Astrocyte of the spinal cord (primary cell): Measurements from ENCODE around the gene RFTN1.
A peak's percentile ranks its signal among the peaks of the same experiment; 100 is the strongest.

Experiments used
- DNase-seq: peaks from one replicate; pipeline ENCODE4 v3.0.0; 2011; ENCODE audit warnings: low read depth, low spot score
- H3K4me3 ChIP-seq: 2 replicates; pipeline ENCODE4 v1.5.1; 2011; ENCODE audit warnings: low read depth, mild to moderate bottlenecking, low read length, moderate library complexity
- in situ Hi-C: cut with HindIII; loops from 2 replicates; pipeline ENCODE4 v1.10.0; 2017; ENCODE audit warnings: low sequenced_read_pairs
- TF ChIP-seq, protein P1 (sequence below): IDR thresholded peaks from 2 replicates; pipeline ENCODE4 v1.5.1; 2012; ENCODE audit warnings: low read depth, mild to moderate bottlenecking, low read length, inconsistent platforms

RFTN1 gene

GRCh38 chr3:16335333-16335732 is 178.2 kb downstream of the RFTN1 start:
- H3K4me3 ChIP-seq, result no peak overlapping the region
- DNase-seq, result no peak
- in situ Hi-C loops, result no loop called here
- TF ChIP-seq, protein P1, sequence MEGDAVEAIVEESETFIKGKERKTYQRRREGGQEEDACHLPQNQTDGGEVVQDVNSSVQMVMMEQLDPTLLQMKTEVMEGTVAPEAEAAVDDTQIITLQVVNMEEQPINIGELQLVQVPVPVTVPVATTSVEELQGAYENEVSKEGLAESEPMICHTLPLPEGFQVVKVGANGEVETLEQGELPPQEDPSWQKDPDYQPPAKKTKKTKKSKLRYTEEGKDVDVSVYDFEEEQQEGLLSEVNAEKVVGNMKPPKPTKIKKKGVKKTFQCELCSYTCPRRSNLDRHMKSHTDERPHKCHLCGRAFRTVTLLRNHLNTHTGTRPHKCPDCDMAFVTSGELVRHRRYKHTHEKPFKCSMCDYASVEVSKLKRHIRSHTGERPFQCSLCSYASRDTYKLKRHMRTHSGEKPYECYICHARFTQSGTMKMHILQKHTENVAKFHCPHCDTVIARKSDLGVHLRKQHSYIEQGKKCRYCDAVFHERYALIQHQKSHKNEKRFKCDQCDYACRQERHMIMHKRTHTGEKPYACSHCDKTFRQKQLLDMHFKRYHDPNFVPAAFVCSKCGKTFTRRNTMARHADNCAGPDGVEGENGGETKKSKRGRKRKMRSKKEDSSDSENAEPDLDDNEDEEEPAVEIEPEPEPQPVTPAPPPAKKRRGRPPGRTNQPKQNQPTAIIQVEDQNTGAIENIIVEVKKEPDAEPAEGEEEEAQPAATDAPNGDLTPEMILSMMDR, result no peak

DNA sequence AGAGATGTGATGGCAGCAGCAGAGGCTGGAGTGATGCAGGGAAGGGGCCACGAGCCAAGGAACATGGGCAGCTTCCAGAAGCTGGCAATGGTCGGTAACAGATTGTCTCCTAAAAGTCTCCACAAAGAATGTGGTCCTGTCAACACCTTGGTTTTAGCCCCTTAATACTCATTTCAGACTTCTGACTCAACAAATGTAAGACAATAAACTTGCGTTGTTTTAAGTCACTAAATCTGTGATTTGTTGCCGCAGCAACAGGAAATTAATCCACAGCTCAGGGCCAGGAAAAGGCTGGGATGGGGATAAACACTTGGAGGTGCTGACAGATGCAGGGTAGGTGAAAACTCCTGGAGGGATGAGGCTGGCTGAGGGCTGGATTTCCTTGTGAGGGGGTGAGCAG is 178.6 kb downstream of the RFTN1 start:
- no peak overlapping the region for H3K4me3 ChIP-seq
- TF ChIP-seq, protein P1, result no peak
- peak; percentile 18 for DNase-seq
- in situ Hi-C loops, result no loop called here

DNA sequence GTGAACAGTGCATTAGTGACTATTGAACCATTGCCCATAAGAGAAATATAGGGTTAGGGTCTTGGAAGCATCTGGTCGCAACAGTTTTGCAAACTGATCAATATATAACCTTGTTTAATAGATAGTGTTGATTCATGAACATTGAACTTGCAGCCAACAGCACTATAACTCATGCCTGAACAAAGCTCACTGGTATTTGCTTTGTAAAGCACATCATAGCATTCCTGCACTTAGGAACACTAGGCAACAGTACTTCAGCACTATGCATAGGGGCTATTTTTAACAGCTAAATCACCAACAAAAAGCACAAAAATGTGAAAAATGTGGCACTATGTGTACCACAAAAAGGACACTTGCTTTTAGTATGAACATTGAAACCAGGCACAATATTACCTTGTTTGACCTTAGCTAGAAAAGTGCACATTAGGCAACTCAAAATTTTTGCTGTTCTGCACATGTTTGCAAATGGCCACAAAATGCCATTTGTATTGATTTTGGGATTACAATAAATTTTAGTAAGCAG is 180.5 kb downstream of the RFTN1 start:
- in situ Hi-C loops, result no loop called here
- TF ChIP-seq, protein P1, result no peak
- peak; percentile 59 for DNase-seq
- no peak overlapping the region for H3K4me3 ChIP-seq

DNA sequence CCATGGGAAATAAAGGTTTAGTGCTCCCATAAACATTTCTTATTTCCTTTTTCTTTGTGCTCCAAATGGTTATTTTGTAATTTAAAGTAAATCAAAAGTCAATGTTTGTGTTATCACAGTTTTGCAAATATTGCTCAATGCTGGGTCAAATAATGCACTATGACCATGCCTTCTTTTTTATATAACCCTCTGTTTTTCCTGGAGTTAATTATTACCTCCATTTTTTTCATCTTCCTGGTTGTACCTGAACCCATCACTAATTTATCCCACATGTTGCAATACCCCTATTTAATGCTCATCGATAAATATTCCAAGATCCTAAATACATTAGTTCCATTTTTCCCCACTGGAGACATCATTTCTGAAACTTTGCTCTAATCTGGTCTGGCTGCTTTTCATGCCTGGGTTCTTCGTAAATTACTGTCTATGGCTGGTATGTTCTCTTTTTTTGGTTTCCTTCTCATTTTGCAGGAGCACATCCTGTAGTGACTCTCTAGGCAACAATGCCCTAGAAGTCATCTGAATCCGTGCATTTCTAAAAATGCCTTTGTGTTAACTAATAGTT is 182.1 kb downstream of the RFTN1 start:
- H3K4me3 ChIP-seq, result no peak overlapping the region
- in situ Hi-C loops, result no loop called here
- TF ChIP-seq, protein P1, result no peak
- no peak for DNase-seq

- in situ Hi-C loops, result no loop called here
- DNase-seq, result no peak
- no peak overlapping the region for H3K4me3 ChIP-seq
- TF ChIP-seq, protein P1, result no peak
Observed at GRCh38 chr3:16330351-16330750, 183.1 kb downstream of the RFTN1 start.

GRCh38 chr3:16329826-16330129 is 183.7 kb downstream of the RFTN1 start:
- in situ Hi-C loops, result no loop called here
- DNase-seq, result no peak
- TF ChIP-seq, protein P1, result no peak
- H3K4me3 ChIP-seq, result no peak overlapping the region
